Measurements from ENCODE around the gene OR2B2.

- TF ChIP-seq POLR2A (IDR thresholded peaks at IDR 0.05) (no peak), CTCF (IDR thresholded peaks at IDR 0.05) (no peak)
Measured at GRCh38 chr6:27868311-27868710, 43.9 kb downstream of the OR2B2 start.

Measured in right lobe of liver (tissue), 4 donors.